ENCODE measurements around the gene ATAD1.
"Not testable (repeated sequence)": the region's sequence is repeated elsewhere in the genome, so short reads cannot be mapped to it uniquely, and the experiment has no call there.

- TF ChIP-seq CTCF (conservative IDR thresholded peaks at IDR 0.05; ENCODE audit: low read length); EZH2phosphoT487 (IDR thresholded peaks at IDR 0.05; ENCODE audit: borderline replicate concordance): not testable (repeated sequence)
Measured at GRCh38 chr10:87742992-87743610, 74.9 kb downstream of the ATAD1 start.
